ENCODE data around the gene TTC7B.

Gene TTC7B

GRCh38 chr14:90571149-90571947, 244.9 kb downstream of the TTC7B start:
- peak in 1 of 2 experiments; percentile 67 for DNase-seq

GRCh38 chr14:90570461-90570860, 245.8 kb downstream of the TTC7B start:
- no peak for DNase-seq

- DNase-seq: no peak
These were observed 246.4 kb downstream of the TTC7B start for GRCh38 chr14:90569606-90570387.

- no peak for DNase-seq
These were observed 247.0 kb downstream of the TTC7B start for GRCh38 chr14:90569201-90569600.

GRCh38 chr14:90568405-90568804, 247.8 kb downstream of the TTC7B start:
- peak; percentile 38 to 63 for DNase-seq

- peak; percentile 48 to 80 for DNase-seq
These were observed 248.2 kb downstream of the TTC7B start for GRCh38 chr14:90567991-90568390.

- DNase-seq: no peak
These were observed 249.0 kb downstream of the TTC7B start for GRCh38 chr14:90567191-90567590.

- DNase-seq: no peak
These were observed 249.7 kb downstream of the TTC7B start for GRCh38 chr14:90566481-90566880.

- no peak for DNase-seq
These were observed 251.7 kb downstream of the TTC7B start for GRCh38 chr14:90564496-90564895.

- DNase-seq: no peak
These were observed 253.6 kb downstream of the TTC7B start for GRCh38 chr14:90562652-90563051.

- no peak for DNase-seq
These were observed 254.3 kb downstream of the TTC7B start for GRCh38 chr14:90561920-90562319.

GRCh38 chr14:90560991-90561390, 255.2 kb downstream of the TTC7B start:
- no peak for DNase-seq

- DNase-seq: no peak
These were observed 255.7 kb downstream of the TTC7B start for GRCh38 chr14:90560558-90560957.

- no peak for DNase-seq
These were observed 256.3 kb downstream of the TTC7B start for GRCh38 chr14:90559811-90560492.

GRCh38 chr14:90558983-90559590, 257.1 kb downstream of the TTC7B start:
- DNase-seq: no peak

- no peak for DNase-seq
These were observed 257.9 kb downstream of the TTC7B start for GRCh38 chr14:90558041-90558982.

GRCh38 chr14:90557516-90557915, 258.7 kb downstream of the TTC7B start:
- DNase-seq: no peak

GRCh38 chr14:90556666-90557450, 259.4 kb downstream of the TTC7B start:
- no peak for DNase-seq

- DNase-seq: no peak
These were observed 260.2 kb downstream of the TTC7B start for GRCh38 chr14:90556012-90556477.

GRCh38 chr14:90555126-90556011, 260.9 kb downstream of the TTC7B start:
- no peak for DNase-seq

All from NCI-H446 (cell line).